B cell (primary cell): ENCODE measurements around the gene ATP2A1. TPM values are rescaled to one million over a fixed set of nuclear protein-coding genes. Genes with fewer than 3 reads are reported as not detected.
A peak's percentile ranks its signal among the peaks of the same experiment; 100 is the strongest.

Experiments
- ATAC-seq: fragments of 200-7000 bp; cut with Tn5 transposase; one replicate; pipeline ENCODE4 v1.10.0; 2021; ENCODE audit warnings: low read depth, mild to moderate bottlenecking, moderate number of reproducible peaks, moderate library complexity
- CTCF ChIA-PET: fragments of 350-600 bp; sonication (Branson Sonifier 250); formaldehyde crosslinking; loops from one replicate; lab custom pipeline; 2021; ENCODE audit warnings: antibody characterized with exemption, inconsistent platforms; lab: Charles Lee
- POLR2A ChIA-PET: fragments of 350-600 bp; sonication (Branson Sonifier 250); formaldehyde crosslinking; loops from one replicate; lab custom pipeline; 2021; ENCODE audit warnings: antibody characterized with exemption; lab: Charles Lee
- DNase-seq: peaks from one replicate; pipeline ENCODE4 v3.0.0; 2013
- H2AFZ ChIP-seq: 2 replicates; pipeline ENCODE4 v1.6.1; 2012; ENCODE audit warnings: mild to moderate bottlenecking, low read depth, low read length; ENCODE audit not compliant: insufficient read depth, poor library complexity, severe bottlenecking
- H3K27ac ChIP-seq, 2 donors: 1 replicate in 1 of 2; 2 replicates in 1 of 2; pipeline ENCODE4 v1.5.1; 2012 to 2013; ENCODE audit warnings: low read length in 2 of 2, mild to moderate bottlenecking in 2 of 2, moderate library complexity in 1 of 2
- H3K27me3 ChIP-seq, 4 experiments: fragments of 200-600 bp in 1 of 4; sonication (generic) in 1 of 4; replicated peaks in 1 of 4; 1 replicate in 2 of 4; 2 replicates in 2 of 4; pipeline versions ENCODE4 v1.6.1 to v1.7.0; 2013 to 2016; ENCODE audit warnings: low read length in 3 of 4, mild to moderate bottlenecking in 2 of 4, mixed read lengths in 1 of 4, moderate library complexity in 1 of 4; ENCODE audit not compliant: insufficient read depth in 4 of 4, control insufficient read depth in 3 of 4; ENCODE audit errors: control extremely low read depth in 1 of 4
- H3K36me3 ChIP-seq, 2 experiments: replicated peaks in 1 of 2; 1 replicate in 1 of 2; 2 replicates in 1 of 2; pipeline versions ENCODE4 v1.6.1 to v1.7.1; 2013; ENCODE audit warnings: low read length in 1 of 2; ENCODE audit not compliant: insufficient read depth in 2 of 2, control insufficient read depth in 1 of 2; ENCODE audit errors: control extremely low read depth in 1 of 2, extremely low read depth in 1 of 2
- H3K4me1 ChIP-seq, 2 donors: fragments of 200-600 bp in 1 of 2; sonication (generic) in 1 of 2; 1 replicate in 1 of 2; 2 replicates in 1 of 2; pipeline versions ENCODE4 v1.5.1 to v1.6.1; 2013 to 2017; ENCODE audit warnings: low read length in 2 of 2; ENCODE audit not compliant: control insufficient read depth in 2 of 2, insufficient read depth in 2 of 2
- H3K4me2 ChIP-seq: replicated peaks from 2 replicates; pipeline ENCODE3; 2012; ENCODE audit warnings: mild to moderate bottlenecking, low read depth, low read length; ENCODE audit not compliant: poor library complexity, severe bottlenecking
- H3K4me3 ChIP-seq, 5 experiments: fragments of 200-600 bp in 1 of 5; sonication (generic) in 1 of 5; 1 replicate in 3 of 5; 2 replicates in 2 of 5; pipeline versions ENCODE4 v1.5.1 to v1.7.0; 2011 to 2016; ENCODE audit warnings: low read length in 4 of 5, mild to moderate bottlenecking in 4 of 5, low read depth in 2 of 5, control low read depth in 1 of 5, moderate library complexity in 1 of 5; ENCODE audit not compliant: insufficient read depth in 1 of 5; ENCODE audit errors: control extremely low read depth in 1 of 5, extremely low read depth in 1 of 5
- H3K79me2 ChIP-seq: fragments of 200-600 bp; sonication (generic); one replicate; pipeline ENCODE4 v1.6.0; 2016; ENCODE audit warnings: low read length; ENCODE audit not compliant: control insufficient read depth, insufficient read depth
- H3K9ac ChIP-seq: fragments of 200-600 bp; sonication (generic); 2 replicates; pipeline ENCODE4 v1.6.1; 2017; ENCODE audit warnings: mild to moderate bottlenecking, low read length, moderate library complexity
- H3K9me3 ChIP-seq, 3 donors: one replicate each; pipeline versions ENCODE4 v1.6.1 to v1.7.1; 2013; ENCODE audit warnings: low read length in 2 of 3; ENCODE audit not compliant: control insufficient read depth in 2 of 3, insufficient read depth in 1 of 3; ENCODE audit errors: control extremely low read depth in 1 of 3
- H4K20me1 ChIP-seq: 2 replicates; pipeline ENCODE4 v1.6.0; 2012; ENCODE audit warnings: mild to moderate bottlenecking, low read length; ENCODE audit not compliant: insufficient read depth, control insufficient read depth, poor library complexity, severe bottlenecking
- H3K27ac Mint-ChIP-seq: one replicate; pipeline ENCODE4 v1.8.0; 2021; ENCODE audit warnings: mixed read lengths
- H3K27me3 Mint-ChIP-seq: one replicate; pipeline ENCODE4 v1.8.0; 2021; ENCODE audit warnings: mixed read lengths
- H3K4me1 Mint-ChIP-seq: one replicate; pipeline ENCODE4 v1.8.0; 2021; ENCODE audit warnings: mixed read lengths
- H3K4me3 Mint-ChIP-seq: one replicate; pipeline ENCODE4 v1.8.0; 2021; ENCODE audit warnings: mixed read lengths
- H3K9me3 Mint-ChIP-seq: one replicate; pipeline ENCODE4 v1.8.0; 2022; ENCODE audit warnings: mixed read lengths; ENCODE audit not compliant: insufficient read depth
- CTCF ChIP-seq: fragments of 200-600 bp; IDR thresholded peaks from one replicate; pipeline ENCODE4 v1.8.0; 2022; ENCODE audit warnings: antibody characterized with exemption, mild to moderate bottlenecking
- EZH2 ChIP-seq: IDR thresholded peaks from 2 replicates; pipeline ENCODE4 v1.6.1; 2012; ENCODE audit warnings: borderline replicate concordance, low read depth, mild to moderate bottlenecking, moderate library complexity, low read length; ENCODE audit not compliant: insufficient read depth, poor library complexity, severe bottlenecking
- WGBS: methylation state at CpG from one replicate; pipeline ENCODE4 v1.1.5; 2013; ENCODE audit warnings: missing lambda C conversion rate; ENCODE audit not compliant: insufficient coverage; 5-methylcytosine and 5-hydroxymethylcytosine counted together
- intact Hi-C: fragments of 100-400 bp; cut with micrococcal nuclease; formaldehyde crosslinking; loops from one replicate; pipeline ENCODE4 v1.10.0; 2022
- polyA plus RNA-seq: library from polyadenylated mRNA; depleted of rRNA; stranded (reverse); fragments of >200 nt; gene quantifications from 2 replicates; pipeline ENCODE4 v1.2.3, GENCODE V29; 2012
- total RNA-seq, 2 donors: library from RNA; stranded (reverse); fragments of 120-200 nt in 1 of 2; gene quantifications; 1 replicate in 1 of 2; 2 replicates in 1 of 2; pipeline versions ENCODE4 v1.2.3 to v1.2.4, GENCODE V29; 2013 to 2022

ATP2A1 gene
- total and polyA plus RNA-seq, 2 donors (not counting 1 experiment from before 2014, with no cell fraction given): 0.31 to 0.84 TPM

- peaks cover 12% of the 10 kb centered on the region for H3K79me2 ChIP-seq
- no peaks in the 10 kb centered on the region for H3K27me3 ChIP-seq
- ChIA-PET CTCF (interaction anchor here (1.1 to 1.3 kb wide), 2 partner anchors 106 to 107 kb away, joined by 3 read pairs; no protein-coding TSS in a partner anchor), POLR2A (interaction anchor here (0.7 to 0.9 kb wide), 2 partner anchors 9 to 1075 kb away, joined by 4 to 5 read pairs; partner anchors contain the start of gene TUFM)
- Mint-ChIP-seq H3K4me3 (no peak overlapping the region), H3K4me1 (no peaks in the 10 kb centered on the region), H3K27ac (no peak overlapping the region), H3K9me3 (no peaks in the 10 kb centered on the region), H3K27me3 (no peaks in the 10 kb centered on the region)
- DNase-seq (no peak), ATAC-seq (no peak)
- no peaks in the 10 kb centered on the region for H3K9me3 ChIP-seq
- no peak overlapping the region for H2AFZ ChIP-seq
- peak overlapping the region in 1 of 2 donors; percentile 31 for H3K27ac ChIP-seq
- H3K9ac ChIP-seq: no peak overlapping the region
- TF ChIP-seq CTCF: no peak
- TF ChIP-seq EZH2: no peak
- no peak overlapping the region for H3K4me3 ChIP-seq
- H4K20me1 ChIP-seq: peaks cover 40% of the 10 kb centered on the region
- no peaks in the 10 kb centered on the region for H3K4me1 ChIP-seq
- peaks cover 4 to 59% of the 10 kb centered on the region in 2 experiments for H3K36me3 ChIP-seq
- 92% methylated on average over 5 of the region's 7 CpGs for WGBS
- intact Hi-C loops: no loop called here
- no peak overlapping the region for H3K4me2 ChIP-seq
These were observed 40.4 kb upstream of the ATP2A1 start for GRCh38 chr16:28837672-28838557.

GRCh38 chr16:28838558-28838918 is 39.8 kb upstream of the ATP2A1 start:
- Histone ChIP-seq H3K36me3 (peaks cover 4 to 59% of the 10 kb centered on the region in 2 experiments), H4K20me1 (peaks cover 34% of the 10 kb centered on the region), H3K9ac (no peak overlapping the region), H2AFZ (no peak overlapping the region), H3K27ac (no peak overlapping the region), H3K27me3 (no peaks in the 10 kb centered on the region), H3K4me1 (no peaks in the 10 kb centered on the region), H3K4me2 (no peak overlapping the region), H3K9me3 (no peaks in the 10 kb centered on the region), H3K79me2 (peaks cover 7% of the 10 kb centered on the region), H3K4me3 (no peak overlapping the region)
- no peak for DNase-seq
- POLR2A ChIA-PET: interaction anchor here (0.7 to 0.9 kb wide), 2 partner anchors 16 to 1074 kb away, joined by 4 to 7 read pairs; partner anchors contain the start of gene ATXN2L
- TF ChIP-seq EZH2: no peak
- TF ChIP-seq CTCF: no peak
- no peak for ATAC-seq
- Mint-ChIP-seq H3K27me3 (no peaks in the 10 kb centered on the region), H3K9me3 (no peaks in the 10 kb centered on the region), H3K27ac (no peak overlapping the region), H3K4me1 (no peaks in the 10 kb centered on the region), H3K4me3 (no peak overlapping the region)
- whole genome bisulfite sequencing: 100% methylated on average over 1 of the region's 1 CpG
- CTCF ChIA-PET: interaction anchor here (1.1 to 1.3 kb wide), 2 partner anchors 105 to 107 kb away, joined by 3 read pairs; no protein-coding TSS in a partner anchor
- intact Hi-C loops: no loop called here
